Tibial artery (tissue), 4 donors: Measurements from ENCODE around the gene CCDC28B.

Experiments used
- DNase-seq, 2 donors: peaks; one replicate each; pipeline ENCODE4 v3.0.0-alpha.2; 2019
- H3K27ac ChIP-seq, 2 donors: fragments of 200-600 bp; sonication (generic) in 1 of 2; 1 replicate in 1 of 2; 2 replicates in 1 of 2; pipeline ENCODE4 v1.5.1; 2018 to 2019; ENCODE audit warnings: mild to moderate bottlenecking in 1 of 2
- H3K27me3 ChIP-seq, 2 donors: fragments of 200-600 bp; sonication (generic) in 1 of 2; one replicate each; pipeline versions ENCODE4 v1.5.1 to v1.6.0; 2016 to 2019
- H3K36me3 ChIP-seq, 3 donors: fragments of 200-600 bp; sonication (generic) in 2 of 3; one replicate each; pipeline ENCODE4 v1.5.1; 2016 to 2019; ENCODE audit warnings: mild to moderate bottlenecking in 2 of 3
- H3K4me1 ChIP-seq, 4 donors: fragments of 200-600 bp; sonication (generic) in 2 of 4; 1 replicate in 3 of 4; 2 replicates in 1 of 4; pipeline ENCODE4 v1.5.1; 2016 to 2019
- H3K4me3 ChIP-seq, 2 donors: fragments of 200-600 bp; sonication (generic) in 1 of 2; 1 replicate in 1 of 2; 2 replicates in 1 of 2; pipeline ENCODE4 v1.5.1; 2018 to 2019; ENCODE audit warnings: mild to moderate bottlenecking in 2 of 2
- H3K9me3 ChIP-seq, 3 donors: fragments of 200-600 bp; sonication (generic) in 1 of 3; one replicate each; pipeline ENCODE4 v1.5.1; 2016 to 2019
- CTCF ChIP-seq, 2 experiments: fragments of 200-600 bp in 1 of 2; fragments of 450-650 bp in 1 of 2; IDR thresholded peaks; one replicate each; pipeline ENCODE4 v1.5.1; 2017 to 2019; ENCODE audit warnings: antibody characterized with exemption in 2 of 2, mild to moderate bottlenecking in 1 of 2, moderate library complexity in 1 of 2
- intact Hi-C: fragments of 100-400 bp; cut with DNase I; formaldehyde crosslinking; loops from one replicate; pipeline ENCODE4 v1.15.0; 2023; ENCODE audit warnings: low total_unique reads

CCDC28B gene

GRCh38 chr1:32195531-32195930, 4.9 kb upstream of the CCDC28B start:
- no peak for TF ChIP-seq CTCF (IDR thresholded peaks at IDR 0.05)
- no peak for DNase-seq
- H3K4me3 ChIP-seq, result no peak overlapping the region
- H3K27ac ChIP-seq, result no peak overlapping the region
- no peaks in the 10 kb centered on the region for H3K27me3 ChIP-seq
- H3K4me1 ChIP-seq, result peaks cover 3 to 14% (median 13%) of the 10 kb centered on the region in 4 donors
- peaks cover 59 to 81% (median 63%) of the 10 kb centered on the region in 3 donors for H3K36me3 ChIP-seq
- intact Hi-C loops, result no loop called here
- no peaks in the 10 kb centered on the region for H3K9me3 ChIP-seq

GRCh38 chr1:32195972-32196823, 4.2 kb upstream of the CCDC28B start:
- TF ChIP-seq CTCF (IDR thresholded peaks at IDR 0.05), result no peak
- intact Hi-C loops, result no loop called here
- Histone ChIP-seq H3K4me1 (peaks cover 3 to 18% (median 15%) of the 10 kb centered on the region in 4 donors), H3K27me3 (no peaks in the 10 kb centered on the region), H3K4me3 (no peak overlapping the region), H3K27ac (no peak overlapping the region), H3K9me3 (no peaks in the 10 kb centered on the region), H3K36me3 (peaks cover 52 to 74% (median 57%) of the 10 kb centered on the region in 3 donors)
- no peak for DNase-seq

GRCh38 chr1:32197074-32197473, 3.3 kb upstream of the CCDC28B start:
- Histone ChIP-seq H3K4me3 (no peak overlapping the region), H3K4me1 (peaks cover 3 to 27% (median 23%) of the 10 kb centered on the region in 4 donors), H3K9me3 (no peaks in the 10 kb centered on the region), H3K36me3 (peaks cover 44 to 65% (median 48%) of the 10 kb centered on the region in 3 donors), H3K27ac (no peak overlapping the region), H3K27me3 (no peaks in the 10 kb centered on the region)
- DNase-seq, result no peak
- TF ChIP-seq CTCF (IDR thresholded peaks at IDR 0.05), result no peak
- intact Hi-C loops, result no loop called here

GRCh38 chr1:32197837-32198236, 2.6 kb upstream of the CCDC28B start:
- Histone ChIP-seq H3K36me3 (peaks cover 36 to 58% (median 40%) of the 10 kb centered on the region in 3 donors), H3K27me3 (no peaks in the 10 kb centered on the region), H3K4me1 (peaks cover 3 to 30% (median 23%) of the 10 kb centered on the region in 4 donors), H3K4me3 (no peak overlapping the region), H3K9me3 (no peaks in the 10 kb centered on the region), H3K27ac (no peak overlapping the region)
- no peak for DNase-seq
- intact Hi-C loops, result no loop called here
- TF ChIP-seq CTCF (IDR thresholded peaks at IDR 0.05), result no peak

- no peak overlapping the region for H3K4me3 ChIP-seq
- H3K27ac ChIP-seq, result peak overlapping the region in 1 of 2 donors; percentile 73
- peaks cover 3 to 30% (median 23%) of the 10 kb centered on the region in 4 donors for H3K4me1 ChIP-seq
- H3K27me3 ChIP-seq, result no peaks in the 10 kb centered on the region
- no peak for DNase-seq
- no peaks in the 10 kb centered on the region for H3K9me3 ChIP-seq
- H3K36me3 ChIP-seq, result peaks cover 30 to 52% (median 34%) of the 10 kb centered on the region in 3 donors
- intact Hi-C loops, result no loop called here
- no peak for TF ChIP-seq CTCF (IDR thresholded peaks at IDR 0.05)
These were observed 2.0 kb upstream of the CCDC28B start for GRCh38 chr1:32198237-32199042.
